Activated B cell treated with CpG ODN at 0.5 μM for 24 hours (primary cell): ENCODE data around the gene TPH2. TPM values are rescaled to one million over a fixed set of nuclear protein-coding genes. Genes with fewer than 3 reads are reported as not detected.

Experiments used
- ATAC-seq: fragments of 200-7000 bp; cut with Tn5 transposase; one replicate; pipeline ENCODE4 v1.10.0; 2021; ENCODE audit warnings: low read depth, mild to moderate bottlenecking, moderate library complexity
- CTCF ChIA-PET: fragments of 350-600 bp; sonication (Branson Sonifier 250); formaldehyde crosslinking; loops from one replicate; lab custom pipeline; 2021; ENCODE audit warnings: antibody characterized with exemption; lab: Charles Lee
- POLR2A ChIA-PET: fragments of 350-600 bp; sonication (Branson Sonifier 250); formaldehyde crosslinking; loops from one replicate; lab custom pipeline; 2021; ENCODE audit warnings: antibody characterized with exemption; lab: Charles Lee
- DNase-seq: peaks from one replicate; pipeline ENCODE4 v3.0.0; 2022
- H3K27ac Mint-ChIP-seq: one replicate; pipeline ENCODE4 v1.8.0; 2020; ENCODE audit warnings: mixed read lengths
- H3K27me3 Mint-ChIP-seq: one replicate; pipeline ENCODE4 v1.8.0; 2021; ENCODE audit warnings: mixed read lengths
- H3K36me3 Mint-ChIP-seq: one replicate; pipeline ENCODE4 v1.8.0; 2021; ENCODE audit warnings: low read depth, mixed read lengths
- H3K4me1 Mint-ChIP-seq: one replicate; pipeline ENCODE4 v1.8.0; 2021; ENCODE audit warnings: mixed read lengths
- H3K4me3 Mint-ChIP-seq: one replicate; pipeline ENCODE4 v1.8.0; 2020; ENCODE audit warnings: mild to moderate bottlenecking, mixed read lengths
- H3K9me3 Mint-ChIP-seq: one replicate; pipeline ENCODE4 v1.8.0; 2020; ENCODE audit warnings: mixed read lengths
- intact Hi-C: fragments of 100-400 bp; cut with micrococcal nuclease; formaldehyde crosslinking; loops from one replicate; pipeline ENCODE4 v1.15.1; 2024
- total RNA-seq: library from RNA; stranded (reverse); gene quantifications from 2 replicates; pipeline ENCODE4 v1.2.3, GENCODE V29; 2022
- TF ChIP-seq, protein P1 (sequence below): fragments of 200-600 bp; IDR thresholded peaks from one replicate; pipeline ENCODE4 v1.8.0; 2022; ENCODE audit warnings: antibody characterized with exemption, mild to moderate bottlenecking

The TPH2 gene
- total RNA-seq, 1 donor from 2014 or later: not detected

DNA sequence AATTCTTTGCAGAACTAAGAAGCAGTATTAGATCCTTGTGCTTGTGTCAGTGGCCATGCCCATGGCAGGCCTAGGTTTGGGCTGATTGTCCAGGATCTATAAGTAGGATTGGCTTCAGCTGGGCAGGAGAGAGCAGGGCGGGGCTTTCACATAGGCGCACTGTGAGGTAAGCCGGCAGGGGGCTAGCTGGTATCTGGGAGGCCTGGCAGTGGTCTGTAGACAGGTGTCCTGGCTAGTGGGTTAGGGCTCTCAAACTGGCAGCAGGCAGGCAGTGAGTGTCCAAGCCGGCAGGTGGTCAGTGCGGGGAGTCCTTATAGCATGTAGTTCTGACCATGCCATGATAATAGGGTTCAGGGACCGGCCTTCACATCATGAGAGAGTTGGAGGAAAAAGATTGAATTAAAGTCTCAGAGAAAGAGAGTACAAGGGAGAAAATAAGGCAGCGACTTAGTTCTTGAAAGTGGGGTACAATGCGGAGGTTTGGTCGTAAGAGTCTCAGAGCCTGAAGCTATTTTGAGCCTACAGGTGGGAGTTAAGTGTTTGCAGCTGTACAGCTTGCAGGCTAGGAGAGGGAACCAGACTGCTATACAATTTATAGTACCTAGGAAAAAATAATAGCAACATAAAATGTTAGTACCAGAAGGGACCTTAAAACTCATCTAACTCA lies 137.4 kb downstream of the TPH2 start:
- TF ChIP-seq, protein P1, sequence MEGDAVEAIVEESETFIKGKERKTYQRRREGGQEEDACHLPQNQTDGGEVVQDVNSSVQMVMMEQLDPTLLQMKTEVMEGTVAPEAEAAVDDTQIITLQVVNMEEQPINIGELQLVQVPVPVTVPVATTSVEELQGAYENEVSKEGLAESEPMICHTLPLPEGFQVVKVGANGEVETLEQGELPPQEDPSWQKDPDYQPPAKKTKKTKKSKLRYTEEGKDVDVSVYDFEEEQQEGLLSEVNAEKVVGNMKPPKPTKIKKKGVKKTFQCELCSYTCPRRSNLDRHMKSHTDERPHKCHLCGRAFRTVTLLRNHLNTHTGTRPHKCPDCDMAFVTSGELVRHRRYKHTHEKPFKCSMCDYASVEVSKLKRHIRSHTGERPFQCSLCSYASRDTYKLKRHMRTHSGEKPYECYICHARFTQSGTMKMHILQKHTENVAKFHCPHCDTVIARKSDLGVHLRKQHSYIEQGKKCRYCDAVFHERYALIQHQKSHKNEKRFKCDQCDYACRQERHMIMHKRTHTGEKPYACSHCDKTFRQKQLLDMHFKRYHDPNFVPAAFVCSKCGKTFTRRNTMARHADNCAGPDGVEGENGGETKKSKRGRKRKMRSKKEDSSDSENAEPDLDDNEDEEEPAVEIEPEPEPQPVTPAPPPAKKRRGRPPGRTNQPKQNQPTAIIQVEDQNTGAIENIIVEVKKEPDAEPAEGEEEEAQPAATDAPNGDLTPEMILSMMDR: no peak
- Mint-ChIP-seq H3K27ac (no peak overlapping the region), H3K36me3 (no peaks in the 10 kb centered on the region), H3K4me3 (no peak overlapping the region), H3K4me1 (no peaks in the 10 kb centered on the region), H3K27me3 (no peaks in the 10 kb centered on the region), H3K9me3 (peaks cover 12% of the 10 kb centered on the region)
- intact Hi-C loops: no loop called here
- DNase-seq (no peak), ATAC-seq (no peak)
- POLR2A ChIA-PET: no interaction called here
- CTCF ChIA-PET: no interaction called here

GRCh38 chr12:72076558-72076915 lies 137.9 kb downstream of the TPH2 start:
- no peak for ATAC-seq
- no peak overlapping the region for H3K4me3 Mint-ChIP-seq
- DNase-seq: no peak
- CTCF ChIA-PET: no interaction called here
- POLR2A ChIA-PET: no interaction called here
- TF ChIP-seq, protein P1: no peak
- intact Hi-C loops: no loop called here
- H3K4me1 Mint-ChIP-seq: no peaks in the 10 kb centered on the region
- H3K27ac Mint-ChIP-seq: no peak overlapping the region
- no peaks in the 10 kb centered on the region for H3K27me3 Mint-ChIP-seq
- peaks cover 7% of the 10 kb centered on the region for H3K9me3 Mint-ChIP-seq
- no peaks in the 10 kb centered on the region for H3K36me3 Mint-ChIP-seq

- peaks cover 2% of the 10 kb centered on the region for H3K9me3 Mint-ChIP-seq
- POLR2A ChIA-PET: no interaction called here
Observed at GRCh38 chr12:72077111-72077820, 138.6 kb downstream of the TPH2 start.

DNA sequence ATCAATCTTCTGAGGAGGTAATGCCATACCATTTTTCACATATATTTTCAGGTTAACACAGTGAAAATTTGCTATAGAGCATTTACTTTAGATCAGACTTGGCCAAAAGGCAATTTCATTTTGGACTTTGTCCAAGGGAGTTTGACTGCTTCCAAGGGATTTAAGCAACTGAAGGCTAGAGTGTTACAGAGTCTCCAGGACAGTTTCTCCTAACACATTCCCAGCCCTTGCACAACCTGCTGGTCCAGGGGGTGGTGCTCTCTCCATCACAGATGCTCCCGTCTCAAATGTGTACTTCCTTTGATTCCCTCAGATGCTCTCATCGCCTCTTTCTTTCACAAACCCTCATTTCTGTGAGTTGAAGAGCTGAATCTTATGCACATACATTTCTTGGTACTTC lies 143.1 kb downstream of the TPH2 start:
- intact Hi-C loops: no loop called here
- Mint-ChIP-seq H3K27ac (no peak overlapping the region), H3K9me3 (no peaks in the 10 kb centered on the region), H3K27me3 (no peaks in the 10 kb centered on the region), H3K36me3 (no peaks in the 10 kb centered on the region), H3K4me1 (no peaks in the 10 kb centered on the region), H3K4me3 (no peak overlapping the region)
- ChIA-PET POLR2A (no interaction called here), CTCF (no interaction called here)
- no peak for ATAC-seq
- DNase-seq: no peak
- TF ChIP-seq, protein P1: no peak

More at GRCh38 chr12:72077111-72077820, 138.6 kb downstream of the TPH2 start:
- ATAC-seq (no peak), DNase-seq (no peak)
- Mint-ChIP-seq H3K36me3 (no peaks in the 10 kb centered on the region), H3K4me3 (no peak overlapping the region), H3K27ac (no peak overlapping the region), H3K4me1 (no peaks in the 10 kb centered on the region), H3K27me3 (no peaks in the 10 kb centered on the region)
- CTCF ChIA-PET: no interaction called here
- intact Hi-C loops: no loop called here
- TF ChIP-seq, protein P1: no peak

Other genes with a start within 250 kb of the TPH2 start
- 112 and 121 TPM in 2 replicates for gene RAB21, start 184.0 kb upstream of the TPH2 start, total RNA-seq
- gene TBC1D15, start 99.1 kb upstream of the TPH2 start, total RNA-seq: 36.0 and 40.1 TPM in 2 replicates